ENCODE measurements around the gene HDAC7. TPM values are rescaled to one million over a fixed set of nuclear protein-coding genes. Genes with fewer than 3 reads are reported as not detected.

The HDAC7 gene
- total RNA-seq (10 to 100 TPM; 13.5 to 24.4 TPM), polyA plus RNA-seq (ENCODE audit: insufficient read length in 2 of 2) (10 to 100 TPM; 39.6 to 64.2 TPM)
- long read RNA-seq, donor 1, full-length matches to known transcripts = 2 of 2 reads
- long read RNA-seq, donor 1, partial matches to known transcripts = 0 of 2 reads
- long read RNA-seq, donor 1, other reads (novel, unspliced or antisense) = 0 of 2 reads
- long read RNA-seq, donor 2, partial matches to known transcripts = 0 of 1 reads
- long read RNA-seq, donor 2, other reads (novel, unspliced or antisense) = 0 of 1 reads
- long read RNA-seq, donor 3, partial matches to known transcripts = 0 of 2 reads
- long read RNA-seq, donor 3, other reads (novel, unspliced or antisense) = 0 of 2 reads
- long read RNA-seq, donor 4, full-length matches to known transcripts = 1 of 1 reads
- long read RNA-seq, donor 4, partial matches to known transcripts = 0 of 1 reads
- long read RNA-seq, donor 4, other reads (novel, unspliced or antisense) = 0 of 1 reads

- no peaks in the 10 kb centered on the region for H3K9me3 ChIP-seq (ENCODE audit: control insufficient read depth, insufficient read depth, low read length)
- peak in 4 of 6 donors; percentile 40 to 90 (median 69) for DNase-seq (ENCODE audit: low read depth in 4 of 6, low spot score in 6 of 6)
- H3K36me3 ChIP-seq (ENCODE audit: control insufficient read depth, insufficient read depth, low read length) = peaks cover 6% of the 10 kb centered on the region
- no peaks in the 10 kb centered on the region for H3K27me3 ChIP-seq (ENCODE audit: control insufficient read depth, insufficient read depth, low read length)
- peak within 1 kb of the TSS; percentile 78 for H3K4me3 ChIP-seq (ENCODE audit: low read depth, low read length)
- WGBS (ENCODE audit: insufficient coverage) = 0% methylated on average over 56 of the region's 58 CpGs
- peak within 1 kb of the TSS; percentile 88 for H3K27ac ChIP-seq (ENCODE audit: low read depth, low read length)
- peaks cover 39% of the 10 kb centered on the region for H3K4me1 ChIP-seq (ENCODE audit: control insufficient read depth, insufficient read depth, low read length)
Measured at GRCh38 chr12:47819896-47820630, at the start of gene HDAC7. Gene HDAC7 (minus strand): TSS chr12:47819903. CDS start chr12:47819785, 118 bp downstream.

- no peaks in the 10 kb centered on the region for H3K36me3 ChIP-seq (ENCODE audit: control insufficient read depth, insufficient read depth, low read length)
- H3K4me3 ChIP-seq (ENCODE audit: low read depth, low read length) = no peak overlapping the region
- no peaks in the 10 kb centered on the region for H3K27me3 ChIP-seq (ENCODE audit: control insufficient read depth, insufficient read depth, low read length)
- peaks cover 5% of the 10 kb centered on the region for H3K4me1 ChIP-seq (ENCODE audit: control insufficient read depth, insufficient read depth, low read length)
- 89% methylated on average over 7 of the region's 8 CpGs for WGBS (ENCODE audit: insufficient coverage)
- H3K27ac ChIP-seq (ENCODE audit: low read depth, low read length) = no peak overlapping the region
- DNase-seq (ENCODE audit: low read depth in 4 of 6, low spot score in 6 of 6) = no peak
- H3K9me3 ChIP-seq (ENCODE audit: control insufficient read depth, insufficient read depth, low read length) = no peaks in the 10 kb centered on the region
Measured at GRCh38 chr12:47868552-47869031, 48.9 kb upstream of the HDAC7 start.

DNA sequence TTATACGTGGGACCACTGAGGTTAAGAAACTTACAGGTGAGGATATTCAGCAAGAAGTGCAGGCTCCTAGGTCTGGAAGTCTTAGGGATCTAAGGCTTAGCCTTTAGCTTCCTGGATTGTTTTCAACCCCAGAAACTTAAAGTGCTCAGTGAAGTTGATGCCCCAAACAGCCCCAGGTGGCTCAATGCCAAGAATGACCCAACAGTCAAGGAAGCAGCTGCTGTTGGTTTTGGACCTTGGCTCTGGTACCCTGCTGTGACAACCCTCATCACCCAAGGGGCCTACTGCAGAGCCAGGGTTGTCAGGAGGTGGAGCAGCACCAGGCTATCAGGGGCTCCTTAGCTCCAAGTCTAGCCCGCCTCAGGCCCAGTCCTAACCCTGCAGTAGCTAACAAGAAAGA lies 48.3 kb upstream of the HDAC7 start:
- H3K4me1 ChIP-seq (ENCODE audit: control insufficient read depth, insufficient read depth, low read length) = peaks cover 5% of the 10 kb centered on the region
- no peaks in the 10 kb centered on the region for H3K36me3 ChIP-seq (ENCODE audit: control insufficient read depth, insufficient read depth, low read length)
- no peak overlapping the region for H3K4me3 ChIP-seq (ENCODE audit: low read depth, low read length)
- no peak overlapping the region for H3K27ac ChIP-seq (ENCODE audit: low read depth, low read length)
- no peaks in the 10 kb centered on the region for H3K27me3 ChIP-seq (ENCODE audit: control insufficient read depth, insufficient read depth, low read length)
- DNase-seq (ENCODE audit: low read depth in 4 of 6, low spot score in 6 of 6) = peak in 1 of 6 donors; percentile 24
- 90% methylated on average over 1 of the region's 2 CpGs for WGBS (ENCODE audit: insufficient coverage)
- no peaks in the 10 kb centered on the region for H3K9me3 ChIP-seq (ENCODE audit: control insufficient read depth, insufficient read depth, low read length)

GRCh38 chr12:47867495-47867941 lies 47.8 kb upstream of the HDAC7 start:
- WGBS (ENCODE audit: insufficient coverage) = 100% methylated on average over 3 of the region's 4 CpGs
- H3K27me3 ChIP-seq (ENCODE audit: control insufficient read depth, insufficient read depth, low read length) = no peaks in the 10 kb centered on the region
- H3K36me3 ChIP-seq (ENCODE audit: control insufficient read depth, insufficient read depth, low read length) = no peaks in the 10 kb centered on the region
- no peaks in the 10 kb centered on the region for H3K9me3 ChIP-seq (ENCODE audit: control insufficient read depth, insufficient read depth, low read length)
- H3K4me1 ChIP-seq (ENCODE audit: control insufficient read depth, insufficient read depth, low read length) = peaks cover 5% of the 10 kb centered on the region
- DNase-seq (ENCODE audit: low read depth in 4 of 6, low spot score in 6 of 6) = no peak
- H3K27ac ChIP-seq (ENCODE audit: low read depth, low read length) = no peak overlapping the region
- H3K4me3 ChIP-seq (ENCODE audit: low read depth, low read length) = no peak overlapping the region

DNA sequence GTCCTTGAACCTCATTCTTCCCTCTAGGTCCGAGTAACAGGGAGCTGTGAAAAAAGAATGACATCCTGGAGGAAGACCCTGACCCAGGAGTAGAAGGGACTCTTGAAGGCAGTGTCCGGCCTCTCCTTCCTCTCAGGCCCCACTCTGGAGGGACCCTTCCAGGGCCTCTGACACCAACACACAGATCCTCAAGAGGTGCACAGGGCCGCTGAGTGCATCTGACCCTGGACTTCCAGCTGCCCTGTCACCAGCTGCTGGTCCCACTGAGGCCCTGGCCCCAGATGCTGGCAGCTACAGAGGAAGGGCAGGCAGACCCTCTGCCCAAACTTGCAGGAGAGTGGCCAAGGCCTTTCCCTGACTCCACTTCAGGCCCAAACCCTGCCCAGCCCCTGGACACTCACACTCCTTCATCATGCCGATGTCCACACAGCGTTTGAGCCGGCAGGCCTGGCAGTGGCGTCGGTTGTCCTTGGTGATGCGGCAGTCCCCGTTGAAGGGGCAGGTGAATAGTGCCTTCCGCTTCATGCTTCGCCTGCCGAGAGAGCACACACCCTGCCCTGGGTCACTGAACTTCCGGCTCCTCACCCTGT lies 45.0 kb upstream of the HDAC7 start:
- no peaks in the 10 kb centered on the region for H3K27me3 ChIP-seq (ENCODE audit: control insufficient read depth, insufficient read depth, low read length)
- peaks cover 5% of the 10 kb centered on the region for H3K4me1 ChIP-seq (ENCODE audit: control insufficient read depth, insufficient read depth, low read length)
- H3K36me3 ChIP-seq (ENCODE audit: control insufficient read depth, insufficient read depth, low read length) = no peaks in the 10 kb centered on the region
- 93% methylated on average over 14 of the region's 14 CpGs for WGBS (ENCODE audit: insufficient coverage)
- DNase-seq (ENCODE audit: low read depth in 4 of 6, low spot score in 6 of 6) = no peak
- no peak overlapping the region for H3K4me3 ChIP-seq (ENCODE audit: low read depth, low read length)
- H3K9me3 ChIP-seq (ENCODE audit: control insufficient read depth, insufficient read depth, low read length) = no peaks in the 10 kb centered on the region
- no peak overlapping the region for H3K27ac ChIP-seq (ENCODE audit: low read depth, low read length)

DNA sequence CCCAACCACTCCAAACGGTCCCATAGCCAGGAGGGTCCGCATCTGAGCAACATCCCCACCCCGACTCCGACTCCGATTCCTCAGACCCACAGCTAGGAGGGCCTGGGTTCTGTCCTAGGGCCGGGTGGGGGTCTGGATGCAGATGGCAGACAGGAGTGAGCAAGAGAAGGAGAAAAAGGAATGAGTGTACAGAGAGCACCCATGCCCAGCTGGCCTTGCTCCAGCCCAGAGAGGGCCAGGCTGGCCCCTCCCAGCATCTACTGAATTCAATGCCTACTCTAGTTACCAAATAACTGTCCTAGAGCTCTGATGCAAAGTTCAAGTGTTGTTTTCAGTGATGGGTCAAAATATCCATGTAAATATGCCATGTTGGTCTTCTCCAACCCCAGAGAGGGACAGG lies 44.3 kb upstream of the HDAC7 start:
- no peaks in the 10 kb centered on the region for H3K9me3 ChIP-seq (ENCODE audit: control insufficient read depth, insufficient read depth, low read length)
- peaks cover 5% of the 10 kb centered on the region for H3K4me1 ChIP-seq (ENCODE audit: control insufficient read depth, insufficient read depth, low read length)
- no peak for DNase-seq (ENCODE audit: low read depth in 4 of 6, low spot score in 6 of 6)
- no peaks in the 10 kb centered on the region for H3K27me3 ChIP-seq (ENCODE audit: control insufficient read depth, insufficient read depth, low read length)
- H3K4me3 ChIP-seq (ENCODE audit: low read depth, low read length) = no peak overlapping the region
- no peaks in the 10 kb centered on the region for H3K36me3 ChIP-seq (ENCODE audit: control insufficient read depth, insufficient read depth, low read length)
- no peak overlapping the region for H3K27ac ChIP-seq (ENCODE audit: low read depth, low read length)
- WGBS (ENCODE audit: insufficient coverage) = 87% methylated on average over 4 of the region's 6 CpGs

DNA sequence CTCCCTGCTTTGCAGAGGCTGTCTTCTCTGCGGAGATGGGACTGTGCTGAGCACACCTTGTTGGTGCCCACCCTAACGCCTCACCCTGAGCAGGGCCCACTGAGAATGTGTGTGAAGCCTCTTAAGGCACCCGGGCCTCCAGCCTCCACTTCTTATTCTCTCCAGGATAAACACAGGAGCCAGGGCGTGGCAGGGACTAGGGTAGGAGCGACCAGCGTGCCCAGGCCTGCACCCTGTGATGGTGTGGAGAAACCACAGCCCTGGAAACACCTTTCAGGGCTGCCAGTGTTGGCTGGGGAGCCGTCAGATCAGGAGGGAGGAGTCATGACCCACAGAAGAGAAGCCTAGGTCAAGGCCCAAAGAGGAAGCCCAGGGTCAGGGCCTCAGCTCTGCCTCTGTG lies 43.8 kb upstream of the HDAC7 start:
- Histone ChIP-seq H3K9me3 (ENCODE audit: control insufficient read depth, insufficient read depth, low read length) (no peaks in the 10 kb centered on the region), H3K27ac (ENCODE audit: low read depth, low read length) (no peak overlapping the region), H3K4me1 (ENCODE audit: control insufficient read depth, insufficient read depth, low read length) (peaks cover 5% of the 10 kb centered on the region), H3K4me3 (ENCODE audit: low read depth, low read length) (no peak overlapping the region), H3K27me3 (ENCODE audit: control insufficient read depth, insufficient read depth, low read length) (no peaks in the 10 kb centered on the region), H3K36me3 (ENCODE audit: control insufficient read depth, insufficient read depth, low read length) (no peaks in the 10 kb centered on the region)
- no peak for DNase-seq (ENCODE audit: low read depth in 4 of 6, low spot score in 6 of 6)
- 94% methylated on average over 5 of the region's 7 CpGs for WGBS (ENCODE audit: insufficient coverage)

GRCh38 chr12:47862881-47863280 lies 43.2 kb upstream of the HDAC7 start:
- H3K4me1 ChIP-seq (ENCODE audit: control insufficient read depth, insufficient read depth, low read length) = peaks cover 1% of the 10 kb centered on the region
- H3K9me3 ChIP-seq (ENCODE audit: control insufficient read depth, insufficient read depth, low read length) = no peaks in the 10 kb centered on the region
- H3K27ac ChIP-seq (ENCODE audit: low read depth, low read length) = no peak overlapping the region
- no peak for DNase-seq (ENCODE audit: low read depth in 4 of 6, low spot score in 6 of 6)
- H3K36me3 ChIP-seq (ENCODE audit: control insufficient read depth, insufficient read depth, low read length) = no peaks in the 10 kb centered on the region
- 86% methylated on average over 7 of the region's 7 CpGs for WGBS (ENCODE audit: insufficient coverage)
- H3K4me3 ChIP-seq (ENCODE audit: low read depth, low read length) = no peak overlapping the region
- no peaks in the 10 kb centered on the region for H3K27me3 ChIP-seq (ENCODE audit: control insufficient read depth, insufficient read depth, low read length)

DNA sequence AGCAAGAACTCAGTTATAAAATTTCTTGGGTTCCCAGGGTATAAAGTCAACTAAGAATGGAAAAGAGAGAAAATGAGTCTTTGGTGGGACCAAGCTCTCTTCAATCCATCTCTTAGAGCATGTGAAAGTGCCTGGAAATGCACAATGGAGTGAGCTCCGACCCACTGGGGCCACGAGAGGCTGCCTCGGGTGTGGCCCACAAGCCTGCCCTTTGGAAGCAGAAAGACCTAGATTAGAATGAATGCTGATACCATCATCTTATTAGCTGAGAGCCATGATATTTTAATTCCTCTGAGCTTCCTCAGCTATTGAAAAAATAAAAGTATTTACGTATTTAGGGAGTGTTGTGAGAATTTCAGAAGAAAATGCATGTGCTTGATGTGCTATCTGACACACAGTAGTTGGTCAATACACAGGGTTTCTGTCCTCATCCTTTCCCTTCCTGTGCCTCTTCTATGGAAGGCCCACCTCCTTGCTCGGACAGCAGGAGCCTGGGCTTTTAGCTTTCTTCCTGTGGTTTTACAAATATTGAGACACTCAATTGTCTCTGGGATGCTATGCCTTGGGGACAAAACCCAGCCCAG lies 42.6 kb upstream of the HDAC7 start:
- Histone ChIP-seq H3K36me3 (ENCODE audit: control insufficient read depth, insufficient read depth, low read length) (no peaks in the 10 kb centered on the region), H3K4me3 (ENCODE audit: low read depth, low read length) (no peak overlapping the region), H3K27ac (ENCODE audit: low read depth, low read length) (no peak overlapping the region), H3K9me3 (ENCODE audit: control insufficient read depth, insufficient read depth, low read length) (no peaks in the 10 kb centered on the region), H3K27me3 (ENCODE audit: control insufficient read depth, insufficient read depth, low read length) (no peaks in the 10 kb centered on the region), H3K4me1 (ENCODE audit: control insufficient read depth, insufficient read depth, low read length) (no peaks in the 10 kb centered on the region)
- no peak for DNase-seq (ENCODE audit: low read depth in 4 of 6, low spot score in 6 of 6)
- WGBS (ENCODE audit: insufficient coverage) = no CpG with 5 or more reads among the region's 5 CpGs

All from spinal cord (tissue), 10 donors.